ENCODE measurements around the gene KIAA1614.

DNA sequence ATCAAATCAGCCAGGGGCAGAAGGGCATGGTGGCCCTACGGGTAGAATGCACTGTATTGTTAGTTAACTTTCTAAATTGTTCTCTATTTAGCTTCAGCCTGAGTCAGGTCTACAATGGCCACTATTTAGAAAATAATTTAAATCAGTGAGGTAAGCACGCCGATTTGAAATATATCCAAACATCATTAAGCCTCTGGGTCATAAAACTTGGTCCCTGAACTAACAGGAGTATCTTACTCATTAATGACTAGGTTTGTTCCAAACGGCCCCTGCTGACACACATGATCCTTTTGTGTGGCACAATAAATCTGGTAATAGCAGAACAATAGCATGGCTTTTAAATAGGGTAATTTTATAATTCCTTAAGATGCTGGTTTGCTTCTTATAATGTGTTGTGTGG, 61.5 kb downstream of the KIAA1614 start:
- TF ChIP-seq, protein P1, sequence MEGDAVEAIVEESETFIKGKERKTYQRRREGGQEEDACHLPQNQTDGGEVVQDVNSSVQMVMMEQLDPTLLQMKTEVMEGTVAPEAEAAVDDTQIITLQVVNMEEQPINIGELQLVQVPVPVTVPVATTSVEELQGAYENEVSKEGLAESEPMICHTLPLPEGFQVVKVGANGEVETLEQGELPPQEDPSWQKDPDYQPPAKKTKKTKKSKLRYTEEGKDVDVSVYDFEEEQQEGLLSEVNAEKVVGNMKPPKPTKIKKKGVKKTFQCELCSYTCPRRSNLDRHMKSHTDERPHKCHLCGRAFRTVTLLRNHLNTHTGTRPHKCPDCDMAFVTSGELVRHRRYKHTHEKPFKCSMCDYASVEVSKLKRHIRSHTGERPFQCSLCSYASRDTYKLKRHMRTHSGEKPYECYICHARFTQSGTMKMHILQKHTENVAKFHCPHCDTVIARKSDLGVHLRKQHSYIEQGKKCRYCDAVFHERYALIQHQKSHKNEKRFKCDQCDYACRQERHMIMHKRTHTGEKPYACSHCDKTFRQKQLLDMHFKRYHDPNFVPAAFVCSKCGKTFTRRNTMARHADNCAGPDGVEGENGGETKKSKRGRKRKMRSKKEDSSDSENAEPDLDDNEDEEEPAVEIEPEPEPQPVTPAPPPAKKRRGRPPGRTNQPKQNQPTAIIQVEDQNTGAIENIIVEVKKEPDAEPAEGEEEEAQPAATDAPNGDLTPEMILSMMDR (optimal IDR thresholded peaks at IDR 0.05 in 1 of 3, IDR thresholded peaks at IDR 0.05 in 1 of 3, conservative IDR thresholded peaks at IDR 0.05 in 1 of 3; ENCODE audit: extremely low read depth in 1 of 3, insufficient read depth in 2 of 3, low read length in 3 of 3): no peak
- no peak for TF ChIP-seq EZH2 (IDR thresholded peaks at IDR 0.05; ENCODE audit: low read length)
